Measurements from ENCODE around the gene TBCA. TPM values are rescaled to one million over a fixed set of nuclear protein-coding genes. Genes with fewer than 3 reads are reported as not detected.

Gene TBCA
- total RNA-seq, 1 experiment from 2014 or later: 330 TPM

DNA sequence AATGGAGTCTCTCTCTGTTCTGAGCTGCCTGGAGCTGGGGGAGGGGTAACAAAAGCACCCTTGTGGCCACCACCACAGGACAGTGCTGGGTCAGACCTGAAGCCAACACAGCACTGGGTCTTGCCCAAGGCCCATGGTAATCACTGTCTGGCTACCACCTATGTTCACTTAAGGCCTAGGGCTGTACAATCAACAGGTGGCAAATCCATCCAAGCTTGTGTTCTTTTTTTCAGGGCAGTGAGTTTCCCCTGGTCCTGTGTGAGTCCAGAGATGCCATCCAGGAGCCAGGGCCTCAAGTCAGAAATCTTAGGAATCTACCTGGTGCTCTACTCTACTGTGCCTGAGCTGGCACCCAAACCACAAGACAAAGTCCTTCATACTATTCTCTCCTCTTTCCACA lies 117.5 kb downstream of the TBCA start:
- H3K4me1 ChIP-seq (ENCODE audit: insufficient read depth, low read length): no peaks in the 10 kb centered on the region
- no peaks in the 10 kb centered on the region for H3K9me3 ChIP-seq (ENCODE audit: control insufficient read depth, low read depth, low read length)
- H2BK120ac ChIP-seq (ENCODE audit: low read depth, low read length, poor library complexity, severe bottlenecking): no peak overlapping the region
- H3T11ph ChIP-seq (ENCODE audit: low read length): no peak overlapping the region
- H3K9ac ChIP-seq (ENCODE audit: extremely low read depth, insufficient read length, low read length): no peak overlapping the region
- H2BK12ac ChIP-seq (ENCODE audit: insufficient read length, low read depth, low read length): no peak overlapping the region
- H2AK5ac ChIP-seq (ENCODE audit: insufficient read length, low read length): no peak overlapping the region
- H3K23ac ChIP-seq (ENCODE audit: insufficient read length, low read depth, low read length): no peak overlapping the region
- no peak overlapping the region for H2BK5ac ChIP-seq (ENCODE audit: insufficient read length, low read length)
- H3K36me3 Mint-ChIP-seq (ENCODE audit: insufficient read depth in 1 of 3, low read depth in 3 of 3): no peaks in the 10 kb centered on the region
- H4K8ac ChIP-seq (replicated peaks; ENCODE audit: insufficient read length, low read depth, low read length): no peak overlapping the region
- no peaks in the 10 kb centered on the region for H3K79me1 ChIP-seq (ENCODE audit: insufficient read depth, low read depth, low read length, poor library complexity, severe bottlenecking)
- no peak overlapping the region for H2AFZ ChIP-seq (ENCODE audit: low read length)
- no peak overlapping the region for H4K5ac ChIP-seq (ENCODE audit: insufficient read length, low read depth, low read length)
- no peak for DNase-seq
- no peaks in the 10 kb centered on the region for H3K27me3 ChIP-seq (ENCODE audit: insufficient read depth, low read length)
- no peak overlapping the region for H2BK20ac ChIP-seq (ENCODE audit: low read depth, low read length, poor library complexity, severe bottlenecking)
- no peak overlapping the region for H3K27ac ChIP-seq (ENCODE audit: insufficient read length, low read depth, low read length)
- H3K9me3 Mint-ChIP-seq: no peaks in the 10 kb centered on the region
- H3K4ac ChIP-seq (ENCODE audit: low read depth, low read length): no peak overlapping the region
- no peak overlapping the region for H3K18ac ChIP-seq (ENCODE audit: insufficient read length, low read depth, low read length)
- no peaks in the 10 kb centered on the region for H3K23me2 ChIP-seq (ENCODE audit: insufficient read length, low read depth, low read length, poor library complexity, severe bottlenecking)
- no peak overlapping the region for H2BK15ac ChIP-seq (ENCODE audit: low read depth, low read length)
- H3K56ac ChIP-seq (ENCODE audit: insufficient read length, low read depth, low read length): no peak overlapping the region
- H3K14ac ChIP-seq (ENCODE audit: insufficient read depth, low read length): no peak overlapping the region
- no peak overlapping the region for H3K4me3 Mint-ChIP-seq
- TF ChIP-seq, protein P1, sequence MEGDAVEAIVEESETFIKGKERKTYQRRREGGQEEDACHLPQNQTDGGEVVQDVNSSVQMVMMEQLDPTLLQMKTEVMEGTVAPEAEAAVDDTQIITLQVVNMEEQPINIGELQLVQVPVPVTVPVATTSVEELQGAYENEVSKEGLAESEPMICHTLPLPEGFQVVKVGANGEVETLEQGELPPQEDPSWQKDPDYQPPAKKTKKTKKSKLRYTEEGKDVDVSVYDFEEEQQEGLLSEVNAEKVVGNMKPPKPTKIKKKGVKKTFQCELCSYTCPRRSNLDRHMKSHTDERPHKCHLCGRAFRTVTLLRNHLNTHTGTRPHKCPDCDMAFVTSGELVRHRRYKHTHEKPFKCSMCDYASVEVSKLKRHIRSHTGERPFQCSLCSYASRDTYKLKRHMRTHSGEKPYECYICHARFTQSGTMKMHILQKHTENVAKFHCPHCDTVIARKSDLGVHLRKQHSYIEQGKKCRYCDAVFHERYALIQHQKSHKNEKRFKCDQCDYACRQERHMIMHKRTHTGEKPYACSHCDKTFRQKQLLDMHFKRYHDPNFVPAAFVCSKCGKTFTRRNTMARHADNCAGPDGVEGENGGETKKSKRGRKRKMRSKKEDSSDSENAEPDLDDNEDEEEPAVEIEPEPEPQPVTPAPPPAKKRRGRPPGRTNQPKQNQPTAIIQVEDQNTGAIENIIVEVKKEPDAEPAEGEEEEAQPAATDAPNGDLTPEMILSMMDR (conservative IDR thresholded peaks at IDR 0.05): no peak
- no peaks in the 10 kb centered on the region for H4K20me1 ChIP-seq (ENCODE audit: control insufficient read depth, insufficient read depth, insufficient read length)
- H3K4me2 ChIP-seq (ENCODE audit: insufficient read depth, insufficient read length, low read length): no peak overlapping the region
- no peaks in the 10 kb centered on the region for H3K79me2 ChIP-seq (ENCODE audit: insufficient read depth, low read length)
- peaks cover 0 to 4% of the 10 kb centered on the region in 2 experiments; a peak in 2 of 4 replicates for H3K4me1 Mint-ChIP-seq
- H3K27me3 Mint-ChIP-seq (ENCODE audit: low read depth): peaks cover 77% of the 10 kb centered on the region
- no peak overlapping the region for H4K91ac ChIP-seq (ENCODE audit: insufficient read length, low read depth, low read length)
- H3K27ac Mint-ChIP-seq: no peak overlapping the region

Measured in H9 (cell line).